Mesodermal cell (in vitro differentiated cells): ENCODE measurements around the gene GPR39.

Experiments used
- H3K27ac ChIP-seq: 2 replicates; pipeline ENCODE4 v1.7.0; 2013; ENCODE audit warnings: mild to moderate bottlenecking, low read depth, low read length, moderate library complexity; ENCODE audit not compliant: severe bottlenecking
- H3K36me3 ChIP-seq: 2 replicates; pipeline ENCODE4 v1.7.1; 2013; ENCODE audit warnings: mild to moderate bottlenecking, low read length, moderate library complexity; ENCODE audit not compliant: control insufficient read depth, insufficient read depth
- H3K4me1 ChIP-seq: one replicate; pipeline ENCODE4 v1.7.1; 2013; ENCODE audit warnings: mild to moderate bottlenecking, low read length; ENCODE audit not compliant: insufficient read depth, control insufficient read depth, poor library complexity, severe bottlenecking
- H3K4me3 ChIP-seq: 2 replicates; pipeline ENCODE4 v1.7.0; 2013; ENCODE audit warnings: low read length, control low read depth, mild to moderate bottlenecking; ENCODE audit not compliant: insufficient read depth, poor library complexity, severe bottlenecking; ENCODE audit errors: extremely low read depth
- H3K9me3 ChIP-seq: 2 replicates; pipeline ENCODE4 v1.7.1; 2013; ENCODE audit warnings: mild to moderate bottlenecking, low read length, moderate library complexity; ENCODE audit not compliant: control insufficient read depth
- WGBS, 2 experiments: methylation state at CpG; one replicate each; pipeline ENCODE4 v1.1.5; 2013; ENCODE audit warnings: missing lambda C conversion rate in 2 of 2; ENCODE audit not compliant: insufficient coverage in 2 of 2; 5-methylcytosine and 5-hydroxymethylcytosine counted together

Gene GPR39

GRCh38 chr2:132468821-132469675, 52.4 kb downstream of the GPR39 start:
- H3K9me3 ChIP-seq, result peaks cover 35% of the 10 kb centered on the region
- H3K36me3 ChIP-seq, result no peaks in the 10 kb centered on the region
- no peaks in the 10 kb centered on the region for H3K4me1 ChIP-seq
- no peak overlapping the region for H3K27ac ChIP-seq
- no peak overlapping the region for H3K4me3 ChIP-seq
- 84 to 97% methylated on average over 3 to 8 of the region's 9 CpGs for WGBS, 2 experiments

- 100% methylated on average over 2 of the region's 2 CpGs; no CpG with 5 or more reads in 1 of the 2 experiments for WGBS, 2 experiments
Observed at GRCh38 chr2:132470746-132471145, 54.1 kb downstream of the GPR39 start.

GRCh38 chr2:132473174-132473883, 56.7 kb downstream of the GPR39 start:
- no peaks in the 10 kb centered on the region for H3K4me1 ChIP-seq
- H3K9me3 ChIP-seq, result peaks cover 3% of the 10 kb centered on the region
- 95 to 100% methylated on average over 1 to 2 of the region's 2 CpGs for WGBS, 2 experiments
- H3K4me3 ChIP-seq, result no peak overlapping the region
- no peaks in the 10 kb centered on the region for H3K36me3 ChIP-seq
- no peak overlapping the region for H3K27ac ChIP-seq

More at GRCh38 chr2:132470746-132471145, 54.1 kb downstream of the GPR39 start:
- no peak overlapping the region for H3K4me3 ChIP-seq
- no peak overlapping the region for H3K27ac ChIP-seq
- H3K9me3 ChIP-seq, result peaks cover 19% of the 10 kb centered on the region
- H3K36me3 ChIP-seq, result no peaks in the 10 kb centered on the region
- H3K4me1 ChIP-seq, result no peaks in the 10 kb centered on the region

- Histone ChIP-seq H3K4me3 (no peak overlapping the region), H3K9me3 (peaks cover 3% of the 10 kb centered on the region), H3K36me3 (no peaks in the 10 kb centered on the region), H3K4me1 (no peaks in the 10 kb centered on the region), H3K27ac (no peak overlapping the region)
- whole genome bisulfite sequencing, 2 experiments, result 88 to 90% methylated on average over 2 of the region's 2 CpGs
Observed at GRCh38 chr2:132475615-132476014, 59.0 kb downstream of the GPR39 start.

GRCh38 chr2:132477436-132477835, 60.8 kb downstream of the GPR39 start:
- Histone ChIP-seq H3K9me3 (no peaks in the 10 kb centered on the region), H3K4me3 (no peak overlapping the region), H3K4me1 (no peaks in the 10 kb centered on the region), H3K36me3 (no peaks in the 10 kb centered on the region), H3K27ac (no peak overlapping the region)
- 87 to 91% methylated on average over 3 of the region's 4 CpGs for WGBS, 2 experiments

GRCh38 chr2:132477962-132478361, 61.4 kb downstream of the GPR39 start:
- H3K36me3 ChIP-seq, result no peaks in the 10 kb centered on the region
- H3K4me1 ChIP-seq, result no peaks in the 10 kb centered on the region
- H3K4me3 ChIP-seq, result no peak overlapping the region
- WGBS, 2 experiments, result 80 to 100% methylated on average over 1 of the region's 2 CpGs
- H3K9me3 ChIP-seq, result no peaks in the 10 kb centered on the region
- no peak overlapping the region for H3K27ac ChIP-seq

GRCh38 chr2:132478461-132479105, 62.0 kb downstream of the GPR39 start:
- Histone ChIP-seq H3K27ac (no peak overlapping the region), H3K4me1 (no peaks in the 10 kb centered on the region), H3K36me3 (no peaks in the 10 kb centered on the region), H3K4me3 (no peak overlapping the region), H3K9me3 (no peaks in the 10 kb centered on the region)
- 95 to 100% methylated on average over 1 to 2 of the region's 3 CpGs for WGBS, 2 experiments

GRCh38 chr2:132479155-132479554, 62.5 kb downstream of the GPR39 start:
- Histone ChIP-seq H3K36me3 (no peaks in the 10 kb centered on the region), H3K9me3 (no peaks in the 10 kb centered on the region), H3K4me1 (no peaks in the 10 kb centered on the region), H3K4me3 (no peak overlapping the region), H3K27ac (no peak overlapping the region)
- WGBS, 2 experiments, result 79 to 90% methylated on average over 6 to 7 of the region's 8 CpGs

- Histone ChIP-seq H3K27ac (no peak overlapping the region), H3K4me1 (no peaks in the 10 kb centered on the region), H3K9me3 (no peaks in the 10 kb centered on the region), H3K36me3 (no peaks in the 10 kb centered on the region), H3K4me3 (no peak overlapping the region)
- WGBS, 2 experiments, result 80% methylated on average over 1 of the region's 3 CpGs; no CpG with 5 or more reads in 1 of the 2 experiments
Observed at GRCh38 chr2:132482821-132483220, 66.2 kb downstream of the GPR39 start.

GRCh38 chr2:132484144-132484543, 67.5 kb downstream of the GPR39 start:
- Histone ChIP-seq H3K4me3 (no peak overlapping the region), H3K36me3 (no peaks in the 10 kb centered on the region), H3K27ac (no peak overlapping the region), H3K4me1 (no peaks in the 10 kb centered on the region), H3K9me3 (no peaks in the 10 kb centered on the region)
- 83 to 100% methylated on average over 1 of the region's 1 CpG for WGBS, 2 experiments
